Measurements from ENCODE around the gene EGFL7.

EGFL7 gene

DNA sequence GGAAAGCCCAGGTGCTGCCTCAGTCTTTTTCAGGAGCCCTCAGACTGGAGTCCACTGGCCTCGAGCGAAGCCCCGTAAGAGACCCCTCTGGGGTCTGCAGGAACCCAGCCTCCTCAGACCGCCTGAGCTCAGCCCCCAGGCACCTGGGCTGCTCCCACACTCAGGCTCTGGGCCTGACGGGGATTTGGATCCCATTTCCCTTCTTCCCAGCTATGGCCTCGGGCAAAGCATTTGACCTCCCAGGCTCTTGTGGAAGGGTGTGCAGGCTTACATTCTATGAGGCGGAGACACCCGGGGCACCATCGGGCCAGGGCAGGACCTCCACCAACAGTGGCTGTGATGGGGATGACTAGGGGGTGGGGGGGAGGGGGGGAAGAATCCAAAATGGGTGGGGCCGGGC lies 20.0 kb downstream of the EGFL7 start:
- H3K4me3 ChIP-seq (replicated peaks; ENCODE audit: low read depth, low read length): no peak overlapping the region
- DNase-seq (ENCODE audit: low read depth): no peak
- TF ChIP-seq, protein P1, sequence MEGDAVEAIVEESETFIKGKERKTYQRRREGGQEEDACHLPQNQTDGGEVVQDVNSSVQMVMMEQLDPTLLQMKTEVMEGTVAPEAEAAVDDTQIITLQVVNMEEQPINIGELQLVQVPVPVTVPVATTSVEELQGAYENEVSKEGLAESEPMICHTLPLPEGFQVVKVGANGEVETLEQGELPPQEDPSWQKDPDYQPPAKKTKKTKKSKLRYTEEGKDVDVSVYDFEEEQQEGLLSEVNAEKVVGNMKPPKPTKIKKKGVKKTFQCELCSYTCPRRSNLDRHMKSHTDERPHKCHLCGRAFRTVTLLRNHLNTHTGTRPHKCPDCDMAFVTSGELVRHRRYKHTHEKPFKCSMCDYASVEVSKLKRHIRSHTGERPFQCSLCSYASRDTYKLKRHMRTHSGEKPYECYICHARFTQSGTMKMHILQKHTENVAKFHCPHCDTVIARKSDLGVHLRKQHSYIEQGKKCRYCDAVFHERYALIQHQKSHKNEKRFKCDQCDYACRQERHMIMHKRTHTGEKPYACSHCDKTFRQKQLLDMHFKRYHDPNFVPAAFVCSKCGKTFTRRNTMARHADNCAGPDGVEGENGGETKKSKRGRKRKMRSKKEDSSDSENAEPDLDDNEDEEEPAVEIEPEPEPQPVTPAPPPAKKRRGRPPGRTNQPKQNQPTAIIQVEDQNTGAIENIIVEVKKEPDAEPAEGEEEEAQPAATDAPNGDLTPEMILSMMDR (IDR thresholded peaks at IDR 0.05; ENCODE audit: low read length, missing control alignments): no peak

DNA sequence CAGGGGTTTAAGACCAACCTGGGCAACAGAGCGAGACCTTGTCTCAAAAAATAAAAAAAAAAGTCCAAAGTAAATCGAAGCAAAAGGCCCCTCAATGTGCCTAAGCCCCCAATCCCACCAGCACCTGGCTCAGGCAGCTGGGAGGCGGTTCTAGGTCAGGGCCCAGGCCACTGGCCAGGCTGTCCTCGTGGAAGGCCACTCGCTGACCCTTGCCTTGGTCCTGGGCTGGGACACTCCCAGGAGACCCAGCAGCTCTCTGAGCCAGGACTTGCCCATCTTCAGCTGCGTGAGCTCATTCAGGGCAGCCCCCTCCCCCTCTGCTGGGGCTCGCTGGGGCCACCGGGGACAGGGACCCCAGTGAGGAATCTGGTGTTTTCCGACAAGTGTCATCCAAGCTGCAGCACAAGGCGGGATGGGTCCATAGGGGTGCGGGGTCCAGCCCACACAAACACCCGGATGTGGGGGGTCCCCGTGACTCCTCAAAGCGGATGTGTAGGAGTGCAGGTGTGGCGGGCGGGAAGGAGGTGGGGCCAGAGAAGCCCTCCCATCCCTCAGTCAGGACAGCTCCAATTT lies 20.5 kb downstream of the EGFL7 start:
- DNase-seq (ENCODE audit: low read depth): no peak
- TF ChIP-seq, protein P1 (IDR thresholded peaks at IDR 0.05; ENCODE audit: low read length, missing control alignments): no peak
- H3K4me3 ChIP-seq (replicated peaks; ENCODE audit: low read depth, low read length): no peak overlapping the region

DNA sequence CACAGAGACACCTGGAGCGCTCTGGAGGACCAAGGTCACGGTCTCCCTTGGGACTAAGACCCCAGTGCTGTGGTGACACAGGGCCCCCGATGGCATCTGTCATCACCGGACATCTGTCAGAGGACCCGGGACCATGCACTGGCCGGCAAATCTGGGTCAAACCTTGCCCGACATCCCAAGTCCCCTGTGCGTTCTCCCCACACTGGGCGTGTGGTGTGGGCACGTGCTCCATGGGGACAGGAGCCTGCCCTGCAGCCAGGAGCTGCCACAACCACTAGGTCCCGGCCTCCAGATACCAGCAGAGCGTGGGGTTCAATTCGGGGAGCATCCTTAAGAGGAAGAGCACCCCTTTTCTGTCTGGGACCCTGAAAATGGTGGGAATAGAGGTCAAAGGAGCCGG lies 21.0 kb downstream of the EGFL7 start:
- no peak for DNase-seq (ENCODE audit: low read depth)
- TF ChIP-seq, protein P1 (IDR thresholded peaks at IDR 0.05; ENCODE audit: low read length, missing control alignments): no peak

DNA sequence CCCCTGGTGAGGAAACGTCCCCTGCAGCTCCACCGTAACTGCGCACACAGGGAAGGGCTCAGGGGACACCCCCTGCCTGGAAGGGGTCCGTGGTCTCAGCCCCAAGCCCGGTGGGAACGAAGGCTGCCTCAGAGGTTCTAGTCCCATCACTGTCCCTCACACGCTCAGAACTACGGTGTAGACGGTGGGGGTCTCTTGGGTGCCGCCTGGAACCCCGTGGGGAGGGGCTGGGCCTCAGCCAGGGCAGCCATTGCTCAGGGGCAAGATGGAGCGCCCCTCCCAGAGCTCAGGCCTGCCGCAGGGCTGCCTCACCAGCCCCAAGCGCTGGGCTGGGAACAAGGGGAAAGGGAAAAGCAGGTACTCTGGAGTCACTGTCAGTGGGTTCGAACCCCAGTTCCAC lies 21.6 kb downstream of the EGFL7 start:
- TF ChIP-seq, protein P1 (IDR thresholded peaks at IDR 0.05; ENCODE audit: low read length, missing control alignments): no peak
- H3K4me3 ChIP-seq (replicated peaks; ENCODE audit: low read depth, low read length): no peak overlapping the region
- no peak for DNase-seq (ENCODE audit: low read depth)

More for the DNA sequence above, 21.0 kb downstream of the EGFL7 start:
- H3K4me3 ChIP-seq (replicated peaks; ENCODE audit: low read depth, low read length): no peak overlapping the region

DNA sequence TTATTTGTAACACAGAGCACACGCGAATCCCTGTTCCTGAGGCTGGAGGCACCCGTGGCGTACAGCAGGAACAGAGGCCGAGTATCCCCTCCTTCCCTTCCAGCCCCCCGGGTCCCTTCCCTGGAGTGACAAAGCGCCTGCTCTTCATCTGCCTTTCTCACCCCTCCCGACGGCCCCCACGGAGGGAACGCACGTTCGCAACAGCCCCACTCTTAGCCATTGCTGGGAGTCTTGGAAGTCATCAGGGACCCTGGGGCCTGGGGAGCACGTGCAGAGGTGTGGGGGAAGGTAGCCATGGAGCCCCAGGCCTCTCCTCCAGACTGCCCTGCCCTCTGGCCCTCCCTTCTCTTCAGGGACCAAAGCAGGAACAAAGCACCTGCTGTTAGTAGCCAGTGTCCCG lies 22.1 kb downstream of the EGFL7 start:
- TF ChIP-seq, protein P1 (IDR thresholded peaks at IDR 0.05; ENCODE audit: low read length, missing control alignments): no peak
- no peak for DNase-seq (ENCODE audit: low read depth)
- no peak overlapping the region for H3K4me3 ChIP-seq (replicated peaks; ENCODE audit: low read depth, low read length)

DNA sequence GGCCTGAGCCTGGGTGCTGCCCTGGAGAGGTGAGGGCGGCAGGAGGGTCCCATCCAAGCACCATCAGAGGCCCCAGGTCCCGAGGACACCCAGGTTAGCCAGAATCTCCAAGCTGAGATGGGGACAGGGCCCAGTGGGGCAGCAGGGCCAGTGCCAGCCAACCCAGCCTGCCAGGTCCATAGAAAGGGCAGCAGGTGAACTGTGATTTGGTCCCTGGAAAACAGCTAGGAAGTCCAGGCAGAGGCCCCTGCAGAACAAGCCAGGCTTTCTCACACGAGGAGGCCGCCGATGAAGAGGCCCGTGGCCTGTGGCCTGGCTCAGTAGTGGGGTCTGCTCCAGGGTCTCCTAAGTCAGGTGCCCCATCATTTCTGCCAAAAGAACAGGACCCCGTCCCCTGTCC lies 22.5 kb downstream of the EGFL7 start:
- no peak for DNase-seq (ENCODE audit: low read depth)
- TF ChIP-seq, protein P1 (IDR thresholded peaks at IDR 0.05; ENCODE audit: low read length, missing control alignments): no peak
- peak overlapping the region; percentile 77 for H3K4me3 ChIP-seq (replicated peaks; ENCODE audit: low read depth, low read length)
